ENCODE results near the gene TUBB4B.
A peak's percentile ranks its signal among the peaks of the same experiment; 100 is the strongest.

TUBB4B gene

GRCh38 chr9:137216188-137216965 is 24.7 kb upstream of the TUBB4B start:
- Histone ChIP-seq H3K9me3 (replicated peaks in 1 of 11) (no peaks in the 10 kb centered on the region), H3K4me2 (peak overlapping the region; percentile 42 to 96 (median 68)), H3K27me3 (no peaks in the 10 kb centered on the region), H3K4me1 (peaks cover 23 to 53% (median 34%) of the 10 kb centered on the region in 10 experiments), H3K36me3 (peaks cover 20 to 77% (median 50%) of the 10 kb centered on the region in 11 experiments; a peak in 20 of 22 replicates), H3K27ac (peak overlapping the region in 1 of 11 experiments; percentile 49; a peak in 2 of 22 replicates), H3K4me3 (peak overlapping the region in 5 of 10 experiments; percentile 32 to 52 (median 37); a peak in 5 of 20 replicates), H4K20me1 (peaks cover 0 to 83% (median 14%) of the 10 kb centered on the region in 11 experiments; a peak in 12 of 22 replicates), H3K9ac (peak overlapping the region in 10 of 11 experiments; percentile 42 to 74 (median 54); a peak in 13 of 22 replicates)
- no peak for TF ChIP-seq Cebpa-rat (IDR thresholded peaks at IDR 0.05)

- peak overlapping the region in 5 of 10 experiments; percentile 32 to 52 (median 37); a peak in 9 of 20 replicates for H3K4me3 ChIP-seq
- peaks cover 23 to 56% (median 36%) of the 10 kb centered on the region in 10 experiments for H3K4me1 ChIP-seq
- H3K4me2 ChIP-seq, result peak overlapping the region; percentile 42 to 96 (median 68)
- peak overlapping the region; percentile 32 to 74 (median 57); a peak in 21 of 22 replicates for H3K9ac ChIP-seq
- no peaks in the 10 kb centered on the region for H3K27me3 ChIP-seq
- peak overlapping the region in 10 of 11 experiments; percentile 1 to 68 (median 36); a peak in 17 of 22 replicates for H3K27ac ChIP-seq
- peaks cover 0 to 71% (median 12%) of the 10 kb centered on the region in 11 experiments; a peak in 11 of 22 replicates for H4K20me1 ChIP-seq
- no peak for TF ChIP-seq Cebpa-rat (IDR thresholded peaks at IDR 0.05)
- H3K36me3 ChIP-seq, result peaks cover 20 to 66% (median 45%) of the 10 kb centered on the region in 11 experiments; a peak in 20 of 22 replicates
- H3K9me3 ChIP-seq (replicated peaks in 1 of 11), result no peaks in the 10 kb centered on the region
Observed at GRCh38 chr9:137217276-137218211, 23.5 kb upstream of the TUBB4B start.

- Histone ChIP-seq H3K36me3 (peaks cover 20 to 58% (median 41%) of the 10 kb centered on the region in 11 experiments; a peak in 20 of 22 replicates), H3K4me3 (peak overlapping the region in 1 of 10 experiments; percentile 43; a peak in 2 of 20 replicates), H3K9me3 (replicated peaks in 1 of 11) (no peaks in the 10 kb centered on the region), H3K9ac (peak overlapping the region in 7 of 11 experiments; percentile 24 to 74 (median 57); a peak in 10 of 22 replicates), H3K27me3 (no peaks in the 10 kb centered on the region), H3K27ac (peak overlapping the region in 4 of 11 experiments; percentile 49 to 68 (median 56); a peak in 10 of 22 replicates), H3K4me2 (peak overlapping the region in 7 of 11 experiments; percentile 63 to 96 (median 80); a peak in 16 of 22 replicates), H4K20me1 (peaks cover 0 to 64% (median 12%) of the 10 kb centered on the region in 11 experiments; a peak in 10 of 22 replicates), H3K4me1 (peaks cover 29 to 62% (median 42%) of the 10 kb centered on the region in 10 experiments)
- no peak for TF ChIP-seq Cebpa-rat (IDR thresholded peaks at IDR 0.05)
Observed at GRCh38 chr9:137218212-137218753, 22.8 kb upstream of the TUBB4B start.

GRCh38 chr9:137218754-137219271 is 22.3 kb upstream of the TUBB4B start:
- Histone ChIP-seq H3K9ac (peak overlapping the region in 7 of 11 experiments; percentile 17 to 74 (median 42); a peak in 10 of 22 replicates), H3K4me3 (peak overlapping the region in 1 of 10 experiments; percentile 43; a peak in 1 of 20 replicates), H3K4me1 (peaks cover 30 to 63% (median 42%) of the 10 kb centered on the region in 10 experiments), H3K36me3 (peaks cover 20 to 53% (median 38%) of the 10 kb centered on the region in 11 experiments; a peak in 20 of 22 replicates), H4K20me1 (peaks cover 0 to 58% (median 12%) of the 10 kb centered on the region in 11 experiments; a peak in 10 of 22 replicates), H3K9me3 (replicated peaks in 1 of 11) (no peaks in the 10 kb centered on the region), H3K27me3 (no peaks in the 10 kb centered on the region), H3K4me2 (peak overlapping the region in 5 of 11 experiments; percentile 46 to 96 (median 85); a peak in 10 of 22 replicates), H3K27ac (peak overlapping the region in 4 of 11 experiments; percentile 49 to 68 (median 56); a peak in 7 of 22 replicates)
- TF ChIP-seq Cebpa-rat (IDR thresholded peaks at IDR 0.05), result no peak

- peaks cover 12 to 43% (median 29%) of the 10 kb centered on the region in 11 experiments; a peak in 20 of 22 replicates for H3K36me3 ChIP-seq
- TF ChIP-seq Cebpa-rat (IDR thresholded peaks at IDR 0.05), result no peak
- no peaks in the 10 kb centered on the region for H3K9me3 ChIP-seq (replicated peaks in 1 of 11)
- peaks cover 40 to 74% (median 53%) of the 10 kb centered on the region in 10 experiments for H3K4me1 ChIP-seq
- H3K27me3 ChIP-seq, result no peaks in the 10 kb centered on the region
- no peak overlapping the region for H3K4me3 ChIP-seq
- H3K27ac ChIP-seq, result no peak overlapping the region
- H4K20me1 ChIP-seq, result peaks cover 0 to 48% (median 12%) of the 10 kb centered on the region in 11 experiments; a peak in 10 of 22 replicates
- peak overlapping the region in 3 of 11 experiments; percentile 85 to 96 (median 86); a peak in 4 of 22 replicates for H3K4me2 ChIP-seq
- no peak overlapping the region; a peak in 1 of 22 replicates for H3K9ac ChIP-seq
Observed at GRCh38 chr9:137219757-137220316, 21.2 kb upstream of the TUBB4B start.

- H3K27me3 ChIP-seq, result no peaks in the 10 kb centered on the region
- H3K4me3 ChIP-seq, result no peak overlapping the region
- H3K9ac ChIP-seq, result peak overlapping the region in 2 of 11 experiments; percentile 9 to 22; a peak in 1 of 22 replicates
- no peak for TF ChIP-seq Cebpa-rat (IDR thresholded peaks at IDR 0.05)
- peaks cover 0 to 42% (median 11%) of the 10 kb centered on the region in 11 experiments; a peak in 10 of 22 replicates for H4K20me1 ChIP-seq
- no peaks in the 10 kb centered on the region for H3K9me3 ChIP-seq (replicated peaks in 1 of 11)
- H3K36me3 ChIP-seq, result peaks cover 9 to 36% (median 23%) of the 10 kb centered on the region in 11 experiments; a peak in 18 of 22 replicates
- H3K27ac ChIP-seq, result no peak overlapping the region
- peaks cover 47 to 80% (median 59%) of the 10 kb centered on the region in 10 experiments for H3K4me1 ChIP-seq
- peak overlapping the region in 3 of 11 experiments; percentile 6 to 85 (median 12); a peak in 4 of 22 replicates for H3K4me2 ChIP-seq
Observed at GRCh38 chr9:137220317-137221094, 20.6 kb upstream of the TUBB4B start.

Data from BLaER1 treated with 17β-estradiol and CSF1 and Interleukin-3, amounts not matched to agents 10 nM and 100 nM (cell line).